GM19239 (cell line): ENCODE data around the gene ZSCAN10.
"Not testable (repeated sequence)": the region's sequence is repeated elsewhere in the genome, so short reads cannot be mapped to it uniquely, and the experiment has no call there.

Experiments
- DNase-seq: peaks from one replicate; pipeline ENCODE4 v3.0.0; 2011; ENCODE audit warnings: low spot score; ENCODE audit not compliant: insufficient read length
- FAIRE-seq: peaks from 2 replicates; lab custom pipeline; 2011; peaks lifted over from hg19 to GRCh38; lab: Jason Lieb, UNC

ZSCAN10 gene

DNA sequence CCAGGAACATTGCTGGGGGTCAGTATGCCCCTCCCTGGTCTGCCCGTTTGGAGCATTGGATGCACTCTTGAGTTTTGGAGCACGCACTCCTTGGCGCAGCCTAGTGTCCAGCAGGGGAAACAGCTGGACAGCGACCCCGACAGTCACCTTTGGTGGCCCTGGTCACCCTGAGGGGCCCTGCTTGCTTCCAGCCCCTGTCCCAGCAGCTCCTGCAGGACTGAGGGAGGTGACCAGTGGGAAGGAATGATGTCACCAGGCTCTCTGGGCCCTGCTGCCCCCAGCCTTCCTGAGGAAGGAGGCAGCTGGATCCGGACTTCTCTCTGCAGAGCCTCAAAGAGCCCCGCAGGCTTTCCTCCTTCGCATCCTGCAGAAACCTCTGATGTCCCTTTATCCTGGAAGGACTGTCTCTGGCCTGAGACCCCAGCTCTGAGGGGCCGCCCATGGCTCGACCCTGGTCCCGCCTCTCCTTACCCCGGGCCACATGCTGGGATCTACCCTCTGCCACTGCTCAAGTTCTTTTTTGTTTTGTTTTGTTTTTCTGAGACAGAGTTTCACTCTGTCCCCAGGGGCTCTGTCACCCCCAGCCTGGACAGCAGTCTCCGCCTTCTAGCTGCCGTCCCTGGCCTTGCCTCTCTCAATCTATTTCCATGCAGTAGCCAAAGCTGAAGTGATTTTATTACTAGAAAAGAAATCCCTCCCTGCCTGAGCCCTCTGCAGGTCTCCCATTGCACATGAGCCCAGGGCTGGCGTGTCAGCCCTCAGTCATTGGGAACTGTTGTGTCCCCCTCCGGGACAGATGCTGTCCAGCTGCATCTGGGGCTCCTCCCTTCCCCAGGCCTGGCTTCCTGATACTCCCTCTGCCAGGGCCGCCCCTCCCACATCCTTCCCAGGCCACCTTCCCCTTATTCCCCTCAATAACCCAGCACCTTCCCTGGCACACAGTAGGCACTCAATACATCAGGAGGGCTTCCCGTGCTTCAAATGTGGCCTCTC, 11.6 kb downstream of the ZSCAN10 start:
- DNase-seq (no peak), FAIRE-seq (no peak)

DNA sequence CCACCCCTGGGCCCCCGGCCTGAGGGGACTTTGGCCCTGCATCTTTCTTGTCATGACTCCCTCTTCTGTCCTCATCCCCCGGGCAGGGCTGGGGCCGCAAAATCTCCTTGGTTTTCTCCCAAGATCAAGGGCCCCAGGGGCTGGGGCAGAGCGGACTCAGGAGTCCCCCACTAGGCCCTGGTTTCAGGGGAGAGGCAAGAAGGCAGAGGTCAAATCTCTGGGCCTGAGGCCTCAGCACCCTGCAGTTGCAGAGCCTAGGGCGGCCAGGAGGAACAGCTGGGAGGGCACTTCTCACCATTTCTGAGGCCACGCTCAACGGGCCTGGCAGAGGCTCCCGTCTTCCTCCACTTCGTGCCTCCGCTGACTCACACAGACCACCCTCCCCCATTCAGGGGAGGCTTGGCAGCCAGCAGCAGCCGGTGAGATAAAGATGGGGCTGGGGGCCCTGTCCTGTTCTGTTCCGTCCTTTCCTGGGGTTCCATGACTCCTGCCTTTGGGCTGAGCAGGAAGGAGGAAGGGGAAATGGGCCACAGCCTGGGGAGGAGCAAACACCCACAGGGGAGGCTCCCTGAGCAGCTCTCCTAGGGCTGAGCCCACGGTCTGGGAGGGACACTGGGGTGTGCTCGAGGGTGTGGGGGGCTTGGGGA, 12.4 kb downstream of the ZSCAN10 start:
- DNase-seq (no peak), FAIRE-seq (no peak)

DNA sequence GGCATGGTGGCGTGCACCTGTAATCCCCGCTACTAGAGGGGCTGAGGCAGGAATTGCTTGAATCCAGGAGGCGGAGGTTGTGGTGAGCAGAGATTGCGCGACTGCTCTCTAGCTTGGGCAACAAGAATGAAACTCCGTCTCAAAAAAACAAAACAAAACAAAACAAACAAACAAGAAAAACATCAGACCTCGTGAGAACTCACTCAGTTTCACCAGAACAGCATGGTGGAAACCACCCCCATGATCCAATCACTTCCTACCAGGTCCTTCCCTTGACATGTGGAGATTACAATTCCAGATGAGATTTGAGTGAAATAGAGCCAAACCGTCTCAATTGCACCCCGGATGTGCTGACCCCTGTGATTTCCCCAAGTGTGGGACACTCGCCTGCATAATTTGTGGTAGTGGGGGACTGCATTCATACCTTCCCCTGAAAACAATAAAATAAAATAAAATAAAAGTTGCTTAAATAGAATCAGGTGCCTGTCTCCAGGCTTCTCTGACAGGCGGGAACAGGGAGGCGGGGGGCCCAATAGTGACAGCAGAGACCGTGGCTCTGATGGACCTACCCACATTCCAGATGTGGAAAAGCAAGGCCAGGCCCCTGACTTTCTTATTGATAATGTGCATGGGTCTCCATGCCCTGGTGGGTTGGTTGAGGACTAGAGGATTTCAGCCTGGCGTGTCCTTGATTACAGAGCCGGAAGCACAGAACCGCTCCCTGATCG, 13.1 kb downstream of the ZSCAN10 start:
- FAIRE-seq, result no peak
- no peak for DNase-seq

DNA sequence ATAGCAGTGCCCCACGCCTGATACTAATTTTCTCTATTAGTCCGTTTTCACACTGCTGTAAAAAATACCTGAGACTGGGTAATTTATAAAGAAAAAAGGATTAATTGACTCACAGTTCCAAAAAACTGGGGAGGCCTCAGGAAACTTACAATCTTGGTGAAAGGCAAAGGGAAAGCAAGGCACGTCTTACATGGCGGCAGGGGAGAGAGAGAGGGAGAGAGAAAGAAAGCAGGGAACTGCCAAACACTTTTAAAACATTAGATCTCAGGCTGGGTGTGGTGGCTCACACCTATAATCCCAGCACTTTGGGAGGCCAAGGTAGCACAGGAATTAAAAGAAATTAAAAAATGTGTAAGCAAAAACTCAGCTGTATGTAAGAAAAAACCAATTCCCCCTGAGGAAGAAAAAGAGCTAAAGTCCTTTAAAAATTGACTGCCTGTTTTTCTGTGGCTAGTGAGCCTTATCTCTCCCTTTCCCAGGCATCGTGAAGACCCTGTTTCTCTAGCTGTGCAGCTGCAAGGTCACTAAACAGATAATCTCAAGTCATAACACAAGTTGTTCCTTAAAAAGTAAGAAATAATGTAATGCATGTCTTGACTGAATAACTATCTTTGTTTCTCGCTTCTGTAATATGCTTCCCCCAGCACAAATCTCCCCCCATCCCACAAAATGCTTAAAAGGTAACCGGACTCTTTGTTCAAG, 14.0 kb downstream of the ZSCAN10 start:
- FAIRE-seq (no peak), DNase-seq (no peak)

DNA sequence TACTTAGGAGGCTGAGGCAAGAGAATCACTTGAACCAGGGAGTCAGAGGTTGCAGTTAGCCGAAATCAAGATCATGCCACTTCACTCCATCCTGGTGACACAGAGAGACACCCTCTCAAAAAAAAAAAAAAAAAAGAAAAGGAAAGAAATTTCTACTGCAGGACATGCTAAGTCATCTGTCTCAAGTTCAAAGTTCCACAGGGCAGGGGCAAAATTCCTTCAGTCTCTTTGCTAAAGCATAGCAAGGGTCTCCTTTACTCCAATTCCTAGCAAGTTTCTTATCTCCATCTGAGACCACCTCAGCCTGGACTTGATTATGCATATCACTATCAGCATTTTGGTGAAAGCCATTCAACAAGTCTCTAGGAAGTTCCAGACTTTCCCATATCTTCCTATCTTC, 14.6 kb downstream of the ZSCAN10 start:
- FAIRE-seq (no peak), DNase-seq (no peak)

DNA sequence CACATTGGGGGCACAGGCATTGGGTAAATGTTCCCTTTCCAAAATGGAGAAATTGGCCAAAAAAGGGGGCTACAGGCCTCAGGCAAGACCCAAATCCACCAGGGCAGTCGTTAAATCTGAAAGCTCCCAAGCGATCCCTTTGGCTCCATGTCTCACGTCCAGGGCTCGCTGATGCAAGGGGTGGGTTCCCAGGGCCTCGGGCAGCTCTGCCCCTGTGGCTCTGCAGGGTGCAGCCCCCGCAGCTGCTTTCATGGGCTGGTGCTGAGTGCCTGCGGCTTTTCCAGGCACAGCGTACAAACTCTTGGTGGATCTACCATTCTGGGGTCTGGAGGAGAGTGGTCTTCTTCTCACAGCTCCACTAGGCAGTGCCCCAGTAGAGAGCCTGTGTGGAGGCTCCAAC, 15.7 kb downstream of the ZSCAN10 start:
- FAIRE-seq, DNase-seq: not testable (repeated sequence)

DNA sequence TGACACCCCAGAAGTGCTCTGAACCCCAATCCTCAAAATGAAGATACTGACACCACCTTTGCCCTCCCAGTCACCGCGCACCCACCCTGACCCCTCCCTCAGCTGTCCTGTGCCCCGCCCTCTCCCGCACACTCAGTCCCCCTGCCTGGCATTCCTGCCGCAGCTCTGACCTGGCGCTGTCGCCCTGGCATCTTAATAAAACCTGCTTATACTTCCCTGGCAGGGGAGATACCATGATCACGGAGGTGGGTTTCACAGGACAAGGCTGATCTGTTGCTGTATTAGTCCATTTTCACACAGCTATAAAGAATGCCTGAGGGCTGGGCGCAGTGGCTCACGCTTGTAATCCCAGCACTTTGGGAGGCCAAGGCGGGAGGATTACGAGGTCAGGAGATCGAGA, 17.1 kb downstream of the ZSCAN10 start:
- not testable (repeated sequence) for FAIRE-seq, DNase-seq

DNA sequence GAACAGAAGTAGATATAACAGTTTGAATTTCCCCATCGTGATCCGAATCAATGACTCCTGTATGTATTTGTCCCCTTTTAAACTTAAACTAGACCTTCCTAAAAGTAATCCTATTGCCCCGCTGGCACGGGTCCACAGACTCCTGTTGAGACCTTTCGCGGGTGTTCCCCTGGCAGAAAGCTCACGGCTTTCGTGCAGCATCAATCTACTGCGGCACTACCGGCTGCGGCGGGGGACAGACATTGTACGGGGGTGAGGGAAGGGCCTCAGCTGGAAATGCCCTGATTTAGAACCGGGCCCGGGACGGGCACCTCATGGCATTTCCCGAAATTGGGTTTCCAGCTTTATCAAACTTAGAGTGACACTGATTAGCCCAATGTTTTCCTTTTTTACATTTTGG, 19.1 kb downstream of the ZSCAN10 start:
- FAIRE-seq, result no peak
- no peak for DNase-seq

DNA sequence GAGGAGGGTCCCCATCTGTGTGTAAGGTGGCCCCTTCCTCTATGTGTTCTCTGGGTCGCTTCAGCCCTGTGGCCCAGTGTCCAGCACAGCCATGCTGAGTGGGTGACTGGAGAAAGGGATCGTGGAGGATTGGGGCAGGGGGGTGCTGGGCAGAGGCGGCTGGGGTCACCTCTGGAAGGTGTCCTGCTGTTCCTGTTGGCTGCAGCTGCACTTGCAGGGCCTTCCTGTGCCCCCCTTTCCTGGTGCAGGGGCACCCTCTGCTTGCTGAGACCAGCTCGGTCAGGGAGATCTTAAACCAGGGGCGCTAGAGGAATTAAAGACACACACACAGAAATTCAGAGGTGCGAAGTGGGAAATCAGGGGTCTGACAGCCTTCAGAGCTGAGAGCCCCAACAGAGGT, 22.5 kb downstream of the ZSCAN10 start:
- DNase-seq (no peak), FAIRE-seq (peak; percentile 69)

DNA sequence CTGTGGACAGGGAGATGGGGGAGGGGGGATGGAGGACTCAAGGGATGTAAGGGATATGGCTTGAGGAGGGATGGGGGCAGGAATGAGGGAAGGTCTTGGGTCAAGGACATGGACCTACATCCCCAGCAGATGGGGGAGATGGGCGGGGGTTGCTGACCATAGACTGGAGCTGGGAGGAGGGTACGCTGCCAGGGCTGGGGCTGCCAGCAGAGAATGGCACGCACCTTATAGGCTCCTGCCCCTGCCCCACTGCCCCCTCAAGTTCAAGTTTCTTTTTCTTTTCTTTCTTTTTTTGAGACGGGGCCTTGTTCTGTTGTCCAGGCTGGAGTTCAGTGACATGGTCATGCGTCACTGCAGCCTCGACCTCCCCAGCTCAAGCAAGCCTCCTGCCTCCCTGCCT, 23.1 kb downstream of the ZSCAN10 start:
- DNase-seq, FAIRE-seq: not testable (repeated sequence)

DNA sequence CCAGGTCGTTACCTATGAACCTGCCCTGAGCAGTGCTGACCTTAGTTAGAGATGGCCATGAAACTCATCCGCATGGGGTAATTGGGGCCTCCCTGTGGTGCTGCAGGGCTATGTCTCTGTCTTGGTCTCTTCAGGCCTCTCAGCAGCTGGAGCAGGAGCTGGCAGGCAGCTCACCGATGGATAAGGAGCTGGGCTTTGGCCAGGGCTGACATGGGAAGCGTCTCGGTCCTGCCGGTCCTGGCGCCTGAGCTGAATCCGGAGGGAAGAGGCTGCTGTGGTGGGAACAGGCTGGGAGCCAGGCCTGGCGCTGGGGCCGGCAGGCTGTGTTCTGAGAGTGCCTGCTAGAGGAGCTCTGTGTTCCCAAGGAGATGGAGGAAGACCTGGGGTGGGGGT, 23.6 kb downstream of the ZSCAN10 start:
- DNase-seq (no peak), FAIRE-seq (peak; percentile 69)

DNA sequence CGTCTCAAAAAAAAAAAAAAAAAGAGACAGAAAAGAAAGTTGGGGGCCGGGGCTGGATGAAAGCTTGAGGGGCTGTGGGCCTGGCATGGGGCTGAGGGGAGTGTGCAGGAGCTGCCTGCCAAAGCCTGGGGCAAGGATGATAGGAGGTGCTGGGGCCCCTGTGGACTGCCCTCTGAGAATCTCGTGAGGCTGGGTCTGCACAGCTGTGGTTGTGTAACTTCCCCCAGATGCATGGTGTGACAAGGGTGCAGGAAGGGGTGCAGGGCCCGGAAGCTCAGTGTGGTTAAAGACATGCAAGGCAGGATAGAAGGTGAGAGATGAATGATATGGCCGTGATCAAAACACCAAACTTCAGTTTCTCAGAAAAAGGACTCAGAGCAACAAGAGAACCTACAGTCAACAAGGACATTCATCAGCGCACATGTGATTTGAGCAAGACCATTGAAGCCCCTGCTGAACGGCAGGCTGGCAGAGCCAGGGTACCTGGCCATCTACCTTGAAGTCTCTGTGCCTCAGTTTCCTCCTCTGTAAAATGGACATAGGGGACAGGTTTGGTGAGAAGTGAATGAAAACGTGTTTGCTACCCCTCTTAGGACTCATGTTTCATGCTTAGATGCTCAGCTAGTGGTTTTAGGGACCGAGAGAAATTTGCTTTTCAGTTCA, 24.1 kb downstream of the ZSCAN10 start:
- FAIRE-seq (peak; percentile 92), DNase-seq (peak; percentile 69)

DNA sequence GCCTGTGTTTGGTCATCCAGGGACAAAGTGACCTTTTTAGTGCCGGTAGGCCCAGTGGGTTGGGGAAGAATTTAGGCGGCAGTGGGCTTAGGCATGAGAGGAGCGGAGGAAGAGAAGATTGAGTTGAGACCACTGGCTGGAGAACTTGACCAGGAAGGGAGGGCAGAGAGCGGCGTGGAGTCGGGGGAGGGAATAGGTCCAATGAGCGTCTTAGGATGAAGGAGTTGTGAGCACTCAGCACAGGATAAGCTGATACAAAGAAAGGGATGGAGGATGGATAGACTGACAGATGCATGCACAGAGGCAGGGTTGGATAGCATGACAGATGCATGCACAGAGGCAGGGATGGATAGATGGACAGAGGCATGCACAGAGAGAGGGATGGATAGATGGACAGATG, 25.6 kb downstream of the ZSCAN10 start:
- FAIRE-seq (no peak), DNase-seq (no peak)

DNA sequence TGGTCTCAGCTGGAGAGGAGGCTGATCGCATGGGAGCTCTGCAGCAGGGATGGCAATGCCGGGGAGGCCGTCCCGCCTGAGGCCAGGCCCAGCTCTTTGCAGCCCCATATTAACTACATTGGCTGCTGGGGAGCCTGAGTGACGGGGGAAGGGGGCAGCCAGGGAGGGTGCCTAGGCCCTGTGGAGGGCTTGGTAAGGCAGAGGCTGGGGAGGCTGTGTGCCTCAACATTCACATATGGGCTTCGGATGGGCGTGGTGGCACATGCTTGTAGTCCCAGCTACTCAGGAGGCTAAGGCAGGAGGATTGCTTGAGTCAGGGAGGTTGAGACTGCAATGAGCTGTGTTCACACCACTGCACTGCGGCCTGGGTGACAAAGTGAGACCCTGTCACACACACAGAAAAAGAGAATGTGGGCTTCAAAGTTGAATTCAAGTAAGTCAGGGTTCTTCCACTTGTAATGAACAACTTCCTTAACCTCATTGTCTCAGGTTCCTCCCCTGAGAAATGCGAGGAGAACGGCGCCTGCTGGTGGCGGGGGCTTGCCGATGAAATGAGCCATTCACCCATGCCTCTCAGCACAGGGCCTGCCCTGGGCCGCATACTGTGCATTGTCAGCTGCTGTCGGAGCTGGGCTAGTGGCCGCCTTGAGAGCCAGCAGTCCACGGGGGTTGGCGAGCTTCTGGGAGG, 26.4 kb downstream of the ZSCAN10 start:
- not testable (repeated sequence) for DNase-seq
- peak; percentile 90 for FAIRE-seq

DNA sequence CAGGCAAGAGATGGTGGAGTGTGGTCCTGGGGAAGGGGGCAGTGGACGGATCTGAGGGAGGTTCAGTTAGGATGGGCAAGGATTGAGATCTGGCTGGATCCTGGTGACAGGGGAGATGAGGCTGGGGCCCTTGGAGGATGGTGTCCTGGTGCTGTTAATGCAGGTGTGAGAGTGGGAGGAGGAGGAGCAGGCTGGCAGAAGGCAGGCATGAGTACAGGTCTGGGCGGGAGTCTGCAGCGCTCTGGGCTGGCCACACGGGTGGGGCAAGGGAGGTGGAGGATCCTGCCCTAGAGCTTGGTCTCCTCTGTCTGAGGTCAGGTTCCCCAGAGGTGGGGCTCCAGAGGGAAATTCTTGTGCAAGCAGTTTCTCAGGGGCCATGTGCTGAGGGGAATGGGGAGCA, 26.9 kb downstream of the ZSCAN10 start:
- DNase-seq, FAIRE-seq: not testable (repeated sequence)

DNA sequence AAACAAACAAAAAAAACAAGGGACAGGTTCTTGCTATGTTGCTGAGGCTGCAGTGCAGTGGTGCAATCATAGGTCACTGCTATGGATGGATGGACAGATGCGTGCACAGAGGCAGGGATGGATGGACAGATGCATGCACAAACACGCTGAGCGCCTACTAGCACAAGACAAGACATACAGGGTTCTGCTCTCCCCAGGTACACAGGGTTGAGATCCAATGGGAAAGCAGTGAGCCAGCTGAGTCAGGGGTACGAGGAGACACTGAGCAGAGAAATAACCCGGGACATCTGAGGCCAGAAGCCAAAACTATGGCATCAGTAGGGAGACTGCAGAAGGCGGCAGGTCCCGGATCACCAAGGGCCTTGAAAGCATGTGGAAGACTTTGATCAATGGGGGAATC, 27.4 kb downstream of the ZSCAN10 start:
- FAIRE-seq (no peak), DNase-seq (no peak)

DNA sequence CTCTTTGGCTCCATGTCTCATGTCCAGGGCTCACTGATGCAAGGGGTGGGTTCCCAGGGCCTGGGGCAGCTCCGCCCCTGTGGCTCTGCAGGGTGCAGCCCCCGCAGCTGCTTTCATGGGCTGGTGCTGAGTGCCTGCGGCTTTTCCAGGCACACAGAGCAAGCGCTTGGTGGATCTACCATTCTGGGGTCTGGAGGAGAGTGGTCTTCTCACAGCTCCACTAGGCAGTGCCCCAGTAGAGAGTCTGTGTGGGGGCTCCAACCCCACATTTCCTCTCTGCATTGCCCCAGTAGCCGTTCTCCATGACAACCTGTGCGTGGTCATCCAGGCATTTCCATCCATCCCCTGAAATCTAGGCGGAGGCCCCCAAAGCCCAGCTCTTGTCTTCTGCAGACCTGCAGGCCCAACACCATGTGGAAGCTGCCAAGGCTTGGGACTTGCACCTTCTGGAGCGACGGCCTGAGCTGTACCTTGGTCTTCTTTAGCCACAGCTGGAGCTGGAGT, 28.4 kb downstream of the ZSCAN10 start:
- FAIRE-seq (no peak), DNase-seq (no peak)

DNA sequence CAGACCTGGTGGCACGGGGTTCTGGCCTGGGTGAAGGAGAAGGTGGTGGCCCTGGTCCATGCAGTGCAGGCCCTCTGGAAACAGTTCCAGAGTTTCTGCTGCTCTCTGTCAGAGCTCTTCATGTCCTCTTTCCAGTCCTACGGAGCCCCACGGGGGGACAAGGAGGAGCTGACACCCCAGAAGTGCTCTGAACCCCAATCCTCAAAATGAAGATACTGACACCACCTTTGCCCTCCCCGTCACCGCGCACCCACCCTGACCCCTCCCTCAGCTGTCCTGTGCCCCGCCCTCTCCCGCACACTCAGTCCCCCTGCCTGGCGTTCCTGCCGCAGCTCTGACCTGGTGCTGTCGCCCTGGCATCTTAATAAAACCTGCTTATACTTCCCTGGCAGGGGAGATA, 29.9 kb downstream of the ZSCAN10 start:
- not testable (repeated sequence) for FAIRE-seq, DNase-seq

DNA sequence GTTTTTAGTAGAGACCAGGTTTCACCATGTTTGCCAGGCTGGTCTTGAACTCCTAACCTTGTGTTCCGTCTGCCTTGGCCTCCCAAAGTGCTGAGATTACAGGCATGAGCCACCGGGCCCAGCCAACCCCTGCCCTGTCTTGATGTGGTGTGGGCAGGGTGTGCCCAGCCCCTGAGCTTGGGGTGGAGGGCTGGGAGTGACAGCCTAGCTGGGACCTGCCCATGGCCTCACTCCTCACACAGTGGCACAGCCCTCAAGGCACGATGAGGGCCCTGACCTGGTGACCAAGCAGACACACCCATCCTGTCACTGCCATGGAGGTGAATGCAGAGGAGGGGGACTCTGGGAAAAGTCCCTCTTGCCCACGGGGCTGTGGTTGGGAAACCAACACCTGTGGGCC, 30.6 kb downstream of the ZSCAN10 start:
- FAIRE-seq (no peak), DNase-seq (no peak)
